ENCODE results near the gene NOG. TPM values are rescaled to one million over a fixed set of nuclear protein-coding genes. Genes with fewer than 3 reads are reported as not detected.

NOG gene
- total and polyA plus RNA-seq, 5 donors = 0.14 to 1.1 (median 0.34) TPM

DNA sequence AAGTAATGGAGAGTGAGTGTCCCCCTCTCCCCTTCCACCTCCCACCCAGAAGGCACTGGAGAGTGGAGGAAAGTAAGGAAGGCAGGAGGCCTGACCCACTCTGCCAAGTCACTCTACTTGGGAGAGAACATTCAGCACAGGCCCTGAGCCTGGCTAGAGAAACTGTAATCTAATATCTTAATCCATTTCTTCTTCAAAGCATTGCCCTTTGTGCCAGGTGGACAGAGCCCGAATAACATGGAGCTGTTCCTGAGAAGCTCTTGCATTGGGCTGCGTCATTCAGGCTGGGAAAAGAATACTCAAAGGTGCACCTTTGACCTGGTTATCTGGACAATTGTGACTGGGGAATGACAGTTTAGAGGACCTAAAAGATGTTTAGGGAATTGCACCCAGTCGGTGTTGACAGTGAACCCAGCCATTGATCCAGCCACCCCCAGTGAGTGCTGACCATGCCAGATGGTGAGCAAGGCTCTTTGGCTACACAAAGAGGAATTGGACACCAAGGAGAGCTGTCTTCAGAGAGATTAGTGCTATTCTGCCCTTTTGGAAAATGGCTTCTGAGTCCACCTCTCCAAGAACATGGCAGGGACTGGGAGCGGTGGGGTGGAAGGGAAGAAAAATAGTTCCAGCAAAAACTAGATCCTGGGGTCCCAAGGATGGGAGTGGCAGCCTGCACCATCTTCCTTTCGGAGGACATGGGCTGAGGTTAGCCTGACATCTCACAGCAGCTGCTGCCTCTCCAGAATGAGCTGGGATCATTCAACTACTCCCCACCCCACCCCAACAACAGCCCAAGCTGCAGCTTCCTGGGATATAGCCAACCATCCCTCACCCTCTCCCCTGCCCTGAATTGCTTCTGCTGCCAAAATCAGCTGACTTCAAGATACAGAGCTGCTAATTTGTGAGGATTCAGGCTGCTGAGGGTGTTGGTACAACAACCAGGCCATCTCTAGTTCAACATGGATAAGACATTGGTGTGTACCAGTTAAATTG, 11.6 kb upstream of the NOG start:
- Histone ChIP-seq H3K27me3 (ENCODE audit: control insufficient read depth, insufficient read depth) (no peaks in the 10 kb centered on the region), H3K27ac (ENCODE audit: low read length) (no peak overlapping the region), H3K4me1 (ENCODE audit: control insufficient read depth, insufficient read depth, low read length) (no peaks in the 10 kb centered on the region), H3K4me3 (ENCODE audit: low read length) (no peak overlapping the region), H3K9me3 (ENCODE audit: control insufficient read depth, low read length) (no peaks in the 10 kb centered on the region)
- DNase-seq (no peak), ATAC-seq (no peak)
- intact Hi-C loops (cut with DNase I) = no loop called here
- 74% methylated on average over 5 of the region's 5 CpGs for WGBS

DNA sequence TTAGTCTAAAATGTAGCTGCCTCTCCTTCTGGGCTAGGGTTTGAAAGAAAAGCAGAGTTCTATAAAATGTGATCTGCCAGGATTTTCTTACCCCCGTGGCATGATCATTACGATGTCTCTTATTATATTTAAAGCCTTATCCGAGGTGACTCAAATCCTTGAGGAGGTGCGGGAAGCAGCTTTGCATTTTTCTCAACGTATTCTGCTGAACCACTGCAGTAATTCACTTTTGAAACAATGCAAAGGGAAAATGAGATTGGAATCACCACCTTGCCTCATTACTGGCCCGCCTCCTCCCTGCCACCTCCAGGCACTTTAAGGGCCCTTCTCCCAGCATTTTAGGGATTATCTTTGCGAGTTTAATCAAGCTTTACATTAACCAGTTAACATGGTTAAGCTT, 9.7 kb upstream of the NOG start:
- Histone ChIP-seq H3K9me3 (ENCODE audit: control insufficient read depth, low read length) (no peaks in the 10 kb centered on the region), H3K4me1 (ENCODE audit: control insufficient read depth, insufficient read depth, low read length) (no peaks in the 10 kb centered on the region), H3K27ac (ENCODE audit: low read length) (no peak overlapping the region), H3K4me3 (ENCODE audit: low read length) (no peak overlapping the region), H3K27me3 (ENCODE audit: control insufficient read depth, insufficient read depth) (no peaks in the 10 kb centered on the region)
- ATAC-seq (no peak), DNase-seq (no peak)
- intact Hi-C loops (cut with DNase I) = no loop called here
- WGBS = 80% methylated on average over 7 of the region's 7 CpGs

DNA sequence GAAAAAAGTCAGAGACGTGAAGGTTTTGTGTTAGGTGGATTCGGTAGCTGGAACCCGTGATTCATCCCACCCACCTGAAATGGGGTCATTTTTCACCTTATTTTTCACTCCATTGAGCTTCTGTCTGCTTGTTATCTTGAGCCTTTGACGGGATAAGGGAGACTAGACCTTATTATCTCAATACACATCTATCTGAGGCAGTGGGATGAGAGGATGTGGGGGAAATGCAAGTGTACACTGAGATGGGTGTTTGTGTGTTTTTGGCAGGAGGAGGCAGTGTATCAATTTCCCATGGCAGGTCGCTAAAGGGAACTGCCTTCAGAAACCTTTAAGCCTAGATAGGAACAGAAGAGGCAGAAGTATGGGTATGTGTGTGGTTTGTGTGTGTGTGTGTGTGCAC, 6.2 kb upstream of the NOG start:
- DNase-seq = no peak
- intact Hi-C loops (cut with DNase I) = no loop called here
- Histone ChIP-seq H3K4me1 (ENCODE audit: control insufficient read depth, insufficient read depth, low read length) (no peaks in the 10 kb centered on the region), H3K27ac (ENCODE audit: low read length) (no peak overlapping the region), H3K4me3 (ENCODE audit: low read length) (no peak overlapping the region), H3K9me3 (ENCODE audit: control insufficient read depth, low read length) (no peaks in the 10 kb centered on the region), H3K27me3 (ENCODE audit: control insufficient read depth, insufficient read depth) (no peaks in the 10 kb centered on the region)
- WGBS = 61% methylated on average over 5 of the region's 5 CpGs
- no peak for ATAC-seq

DNA sequence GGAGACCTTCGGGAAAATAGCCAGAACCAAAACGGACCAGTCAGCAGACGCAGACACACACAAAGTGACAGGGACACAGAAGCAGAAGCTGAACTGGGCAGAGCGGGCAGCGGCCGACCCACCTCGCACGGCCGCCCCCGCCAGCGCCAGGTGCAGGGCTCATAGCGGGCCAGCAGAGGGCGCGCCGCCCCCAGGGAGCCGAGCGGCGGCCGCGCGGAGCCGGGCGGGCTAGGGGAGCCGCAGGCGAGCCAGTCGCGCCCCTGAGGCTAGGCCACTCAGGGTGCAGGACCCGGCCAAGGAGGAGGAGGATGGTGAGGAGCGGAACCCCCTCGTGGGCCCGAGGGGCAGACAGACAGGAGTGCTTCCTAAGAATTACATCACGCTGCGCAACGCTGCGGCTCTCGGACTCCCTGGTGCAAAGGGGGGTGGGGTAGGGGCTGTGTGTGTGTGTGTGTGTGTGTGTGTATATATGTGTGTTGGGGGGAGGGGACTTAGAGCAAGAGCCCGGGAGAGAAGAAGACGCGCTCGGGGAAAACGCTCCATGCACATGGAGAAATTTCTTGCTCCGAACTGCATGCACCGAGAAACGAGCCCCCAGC, 913 bp upstream of the NOG start:
- DNase-seq (peak; percentile 50 to 87 (median 84)), ATAC-seq (peak; percentile 83)
- peaks cover 3% of the 10 kb centered on the region for H3K4me1 ChIP-seq (ENCODE audit: control insufficient read depth, insufficient read depth, low read length)
- no peaks in the 10 kb centered on the region for H3K27me3 ChIP-seq (ENCODE audit: control insufficient read depth, insufficient read depth)
- H3K9me3 ChIP-seq (ENCODE audit: control insufficient read depth, low read length) = no peaks in the 10 kb centered on the region
- WGBS = under 1% methylated on average over 44 of the region's 44 CpGs
- intact Hi-C loops (cut with DNase I) = loop anchor here (2.0 to 10.0 kb wide), 6 partner anchors 82 to 190 kb away; no protein-coding TSS in a partner anchor
- no peak overlapping the region for H3K27ac ChIP-seq (ENCODE audit: low read length)
- H3K4me3 ChIP-seq (ENCODE audit: low read length) = peak overlapping the region; percentile 45

DNA sequence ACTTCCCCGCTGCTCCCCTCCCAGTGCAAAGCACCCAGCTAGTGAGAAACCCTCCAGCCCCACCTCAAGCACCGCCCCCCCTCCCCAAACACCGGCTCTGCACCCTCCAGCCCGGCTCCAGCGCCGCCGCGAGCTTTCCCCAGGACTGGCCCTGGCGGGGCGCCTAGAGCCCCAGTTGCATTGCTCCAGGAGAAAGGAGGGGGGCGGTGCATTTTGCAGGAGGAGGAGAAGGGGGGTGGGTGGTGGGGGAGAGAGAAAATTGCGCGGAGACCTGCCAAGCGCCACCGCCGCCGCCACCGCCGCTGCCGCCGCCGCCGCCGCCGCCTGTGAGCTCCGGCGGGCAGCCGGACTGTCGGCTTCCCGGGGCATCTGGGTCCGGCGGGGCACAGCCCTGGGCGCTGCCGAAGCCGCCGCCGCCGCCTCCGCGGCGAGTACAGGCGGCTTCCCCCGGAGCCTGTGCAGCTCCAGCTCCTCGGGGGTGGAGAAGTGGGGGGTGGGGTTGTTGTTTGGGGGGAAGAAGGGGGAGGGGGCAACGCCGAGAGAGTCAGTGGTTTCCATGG, 333 bp upstream of the NOG start:
- Histone ChIP-seq H3K9me3 (ENCODE audit: control insufficient read depth, low read length) (no peaks in the 10 kb centered on the region), H3K4me3 (ENCODE audit: low read length) (peak overlapping the region; percentile 45), H3K27me3 (ENCODE audit: control insufficient read depth, insufficient read depth) (no peaks in the 10 kb centered on the region), H3K4me1 (ENCODE audit: control insufficient read depth, insufficient read depth, low read length) (peaks cover 3% of the 10 kb centered on the region), H3K27ac (ENCODE audit: low read length) (no peak overlapping the region)
- under 1% methylated on average over 46 of the region's 46 CpGs for WGBS
- DNase-seq (peak; percentile 44 to 80 (median 79)), ATAC-seq (peak; percentile 59 to 71)
- intact Hi-C loops (cut with DNase I) = loop anchor here (2.0 to 10.0 kb wide), 6 partner anchors 82 to 189 kb away; no protein-coding TSS in a partner anchor

DNA sequence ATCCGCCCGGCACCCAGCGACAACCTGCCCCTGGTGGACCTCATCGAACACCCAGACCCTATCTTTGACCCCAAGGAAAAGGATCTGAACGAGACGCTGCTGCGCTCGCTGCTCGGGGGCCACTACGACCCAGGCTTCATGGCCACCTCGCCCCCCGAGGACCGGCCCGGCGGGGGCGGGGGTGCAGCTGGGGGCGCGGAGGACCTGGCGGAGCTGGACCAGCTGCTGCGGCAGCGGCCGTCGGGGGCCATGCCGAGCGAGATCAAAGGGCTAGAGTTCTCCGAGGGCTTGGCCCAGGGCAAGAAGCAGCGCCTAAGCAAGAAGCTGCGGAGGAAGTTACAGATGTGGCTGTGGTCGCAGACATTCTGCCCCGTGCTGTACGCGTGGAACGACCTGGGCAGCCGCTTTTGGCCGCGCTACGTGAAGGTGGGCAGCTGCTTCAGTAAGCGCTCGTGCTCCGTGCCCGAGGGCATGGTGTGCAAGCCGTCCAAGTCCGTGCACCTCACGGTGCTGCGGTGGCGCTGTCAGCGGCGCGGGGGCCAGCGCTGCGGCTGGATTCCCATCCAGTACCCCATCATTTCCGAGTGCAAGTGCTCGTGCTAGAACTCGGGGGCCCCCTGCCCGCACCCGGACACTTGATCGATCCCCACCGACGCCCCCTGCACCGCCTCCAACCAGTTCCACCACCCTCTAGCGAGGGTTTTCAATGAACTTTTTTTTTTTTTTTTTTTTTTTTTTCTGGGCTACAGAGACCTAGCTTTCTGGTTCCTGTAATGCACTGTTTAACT, 1.0 kb downstream of the NOG start:
- H3K9me3 ChIP-seq (ENCODE audit: control insufficient read depth, low read length) = no peaks in the 10 kb centered on the region
- intact Hi-C loops (cut with DNase I) = loop anchor here (5.0 to 10.0 kb wide), 5 partner anchors 80 to 188 kb away; no protein-coding TSS in a partner anchor
- ATAC-seq = peak in 1 of 2 donors; percentile 4
- no peaks in the 10 kb centered on the region for H3K27me3 ChIP-seq (ENCODE audit: control insufficient read depth, insufficient read depth)
- peaks cover 3% of the 10 kb centered on the region for H3K4me1 ChIP-seq (ENCODE audit: control insufficient read depth, insufficient read depth, low read length)
- H3K27ac ChIP-seq (ENCODE audit: low read length) = no peak overlapping the region
- peak; percentile 12 to 53 (median 45) for DNase-seq
- under 1% methylated on average over 61 of the region's 61 CpGs for WGBS
- H3K4me3 ChIP-seq (ENCODE audit: low read length) = peak overlapping the region; percentile 45

DNA sequence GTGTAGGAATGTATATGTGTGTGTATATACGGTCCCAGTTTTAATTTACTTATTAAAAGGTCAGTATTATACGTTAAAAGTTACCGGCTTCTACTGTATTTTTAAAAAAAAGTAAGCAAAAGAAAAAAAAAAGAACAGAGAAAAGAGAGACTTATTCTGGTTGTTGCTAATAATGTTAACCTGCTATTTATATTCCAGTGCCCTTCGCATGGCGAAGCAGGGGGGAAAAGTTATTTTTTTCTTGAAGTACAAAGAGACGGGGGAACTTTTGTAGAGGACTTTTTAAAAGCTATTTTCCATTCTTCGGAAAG, 1.6 kb downstream of the NOG start:
- peak overlapping the region; percentile 45 for H3K4me3 ChIP-seq (ENCODE audit: low read length)
- H3K9me3 ChIP-seq (ENCODE audit: control insufficient read depth, low read length) = no peaks in the 10 kb centered on the region
- intact Hi-C loops (cut with DNase I) = loop anchor here in 2 of 4 donors (10.0 kb wide), 2 partner anchors 80 to 90 kb away; no protein-coding TSS in a partner anchor
- ATAC-seq = no peak
- WGBS = 7% methylated on average over 7 of the region's 7 CpGs
- H3K27ac ChIP-seq (ENCODE audit: low read length) = no peak overlapping the region
- DNase-seq = no peak
- peaks cover under 1% of the 10 kb centered on the region for H3K27me3 ChIP-seq (ENCODE audit: control insufficient read depth, insufficient read depth)
- H3K4me1 ChIP-seq (ENCODE audit: control insufficient read depth, insufficient read depth, low read length) = peaks cover 3% of the 10 kb centered on the region

DNA sequence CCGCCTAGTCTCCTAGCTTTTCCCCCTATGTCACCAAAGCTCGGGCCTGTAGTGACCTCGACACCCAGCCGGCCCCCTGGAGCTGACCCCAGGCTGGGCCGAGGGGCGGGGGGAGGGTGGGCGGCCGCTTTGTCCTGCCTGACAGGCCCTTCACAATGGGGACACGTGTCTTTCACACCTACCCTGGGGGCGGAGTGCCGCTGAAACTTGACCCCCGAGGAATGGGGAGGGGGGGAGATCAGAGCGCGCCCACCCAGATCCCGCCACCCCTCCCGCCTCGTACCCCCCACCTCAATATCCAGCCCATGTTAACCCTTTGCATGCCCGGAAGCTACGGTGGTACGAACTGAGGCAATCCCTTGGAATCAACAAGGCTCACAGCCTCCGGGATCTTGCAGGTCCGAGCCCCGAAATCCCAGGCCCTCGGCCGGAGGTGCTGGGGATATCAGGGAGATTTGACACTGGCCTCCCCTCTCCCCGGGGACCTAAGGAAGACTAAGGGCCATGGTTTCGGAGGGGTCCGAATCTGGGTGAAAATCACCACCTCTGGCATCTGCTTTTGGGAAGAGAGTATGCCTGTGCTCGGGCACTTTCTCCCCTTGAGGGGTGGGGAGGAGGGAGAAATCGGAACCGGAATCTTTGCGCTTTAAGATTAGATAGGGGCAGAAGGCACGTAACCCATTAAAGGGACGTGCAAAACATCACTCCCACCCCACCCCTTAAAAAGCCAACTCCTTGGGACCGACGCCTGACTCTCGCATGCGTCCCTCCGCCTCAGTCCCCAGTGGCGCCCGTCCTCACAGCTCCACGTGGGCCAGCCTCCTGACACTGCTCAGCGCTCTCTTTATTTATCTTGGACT, 2.6 kb downstream of the NOG start:
- no peaks in the 10 kb centered on the region for H3K9me3 ChIP-seq (ENCODE audit: control insufficient read depth, low read length)
- peak in 1 of 2 donors; percentile 26 for ATAC-seq
- WGBS = 2% methylated on average over 43 of the region's 43 CpGs
- peak in 2 of 3 donors; percentile 55 to 57 for DNase-seq
- peaks cover 3% of the 10 kb centered on the region for H3K4me1 ChIP-seq (ENCODE audit: control insufficient read depth, insufficient read depth, low read length)
- H3K27ac ChIP-seq (ENCODE audit: low read length) = no peak overlapping the region
- intact Hi-C loops (cut with DNase I) = loop anchor here in 2 of 4 donors (10.0 kb wide), 2 partner anchors 79 to 89 kb away; no protein-coding TSS in a partner anchor
- peak overlapping the region; percentile 59 for H3K4me3 ChIP-seq (ENCODE audit: low read length)
- peaks cover 4% of the 10 kb centered on the region for H3K27me3 ChIP-seq (ENCODE audit: control insufficient read depth, insufficient read depth)

DNA sequence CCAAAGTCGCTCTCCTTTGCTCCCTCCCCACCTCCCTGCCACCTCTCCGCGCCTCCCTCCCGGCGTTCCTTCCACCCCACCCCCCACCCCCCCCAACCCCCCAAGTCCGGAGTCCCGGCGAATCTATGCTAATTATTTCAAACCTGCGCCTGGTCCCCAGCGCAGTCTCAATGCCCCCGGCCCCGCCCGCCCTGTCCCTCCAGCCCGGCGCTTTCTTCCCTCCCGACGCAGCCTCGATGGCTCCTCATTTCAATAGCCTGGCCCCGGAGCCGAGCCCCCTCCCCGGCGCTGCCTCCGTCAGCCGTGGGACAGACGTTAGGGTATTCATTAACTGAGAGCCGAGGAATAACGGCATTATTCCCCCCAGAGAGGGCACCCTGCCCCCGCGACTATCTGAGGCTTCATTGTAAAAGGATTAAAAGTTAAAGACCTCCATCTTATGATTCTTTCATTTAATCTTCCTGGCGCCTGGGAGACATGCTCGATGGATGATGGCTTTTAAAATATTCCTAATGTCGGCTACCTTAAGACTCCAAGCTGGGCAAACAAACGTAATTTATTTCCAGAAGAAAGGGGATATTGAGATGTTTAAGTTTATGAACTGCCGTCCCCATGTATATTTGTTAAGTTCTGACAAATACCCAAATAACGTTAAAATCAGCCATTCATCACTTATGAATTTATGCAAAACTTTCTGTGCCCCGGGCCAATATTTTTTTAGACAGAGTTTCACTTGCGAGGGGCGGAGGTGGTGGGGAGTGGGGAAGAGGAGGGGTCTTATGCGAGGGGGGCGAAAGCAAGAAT, 3.4 kb downstream of the NOG start:
- whole genome bisulfite sequencing = 1% methylated on average over 40 of the region's 40 CpGs
- H3K27ac ChIP-seq (ENCODE audit: low read length) = no peak overlapping the region
- ATAC-seq = no peak

More for the DNA sequence above, 3.4 kb downstream of the NOG start:
- intact Hi-C loops (cut with DNase I) = loop anchor here in 2 of 4 donors (10.0 kb wide), 2 partner anchors 78 to 88 kb away; no protein-coding TSS in a partner anchor
- H3K9me3 ChIP-seq (ENCODE audit: control insufficient read depth, low read length) = no peaks in the 10 kb centered on the region
- peaks cover 3% of the 10 kb centered on the region for H3K4me1 ChIP-seq (ENCODE audit: control insufficient read depth, insufficient read depth, low read length)
- no peak for DNase-seq
- H3K27me3 ChIP-seq (ENCODE audit: control insufficient read depth, insufficient read depth) = peaks cover 4% of the 10 kb centered on the region
- H3K4me3 ChIP-seq (ENCODE audit: low read length) = peak overlapping the region; percentile 59
